Thyroid gland (tissue), 4 donors: ENCODE data around the gene MAL. TPM values are rescaled to one million over a fixed set of nuclear protein-coding genes. Genes with fewer than 3 reads are reported as not detected.
"Not testable (repeated sequence)": the region's sequence is repeated elsewhere in the genome, so short reads cannot be mapped to it uniquely, and the experiment has no call there.

ENCODE experiments used
- DNase-seq, 2 donors: peaks; one replicate each; pipeline ENCODE4 v3.0.0-alpha.2; 2019
- H3K27ac ChIP-seq, 3 donors: fragments of 200-600 bp; sonication (generic); 1 replicate in 2 of 3; 2 replicates in 1 of 3; pipeline ENCODE4 v1.5.1; 2016 to 2019; ENCODE audit warnings: mild to moderate bottlenecking in 1 of 3, moderate library complexity in 1 of 3
- H3K27me3 ChIP-seq: fragments of 200-600 bp; sonication (generic); one replicate; pipeline ENCODE4 v1.5.1; 2019
- H3K36me3 ChIP-seq, 2 donors: fragments of 200-600 bp; sonication (generic); one replicate each; pipeline ENCODE4 v1.5.1; 2016 to 2019
- H3K4me1 ChIP-seq, 2 donors: fragments of 200-600 bp; sonication (generic); one replicate each; pipeline ENCODE4 v1.5.1; 2017 to 2019
- H3K4me3 ChIP-seq, 3 donors: fragments of 200-600 bp; sonication (generic); replicated peaks in 1 of 3; 1 replicate in 2 of 3; 2 replicates in 1 of 3; pipeline ENCODE4 v1.5.1; 2016; ENCODE audit warnings: mild to moderate bottlenecking in 1 of 3
- H3K9me3 ChIP-seq: fragments of 200-600 bp; sonication (generic); one replicate; pipeline ENCODE4 v1.5.1; 2017
- POLR2A ChIP-seq, 2 donors: fragments of 450-650 bp; IDR thresholded peaks; one replicate each; pipeline ENCODE4 v1.6.1; 2017; ENCODE audit warnings: antibody characterized with exemption in 2 of 2, mild to moderate bottlenecking in 2 of 2, moderate library complexity in 1 of 2
- WGBS, 2 donors: methylation state at CpG; one replicate each; pipeline ENCODE4 v1.1.5; 2017; 5-methylcytosine and 5-hydroxymethylcytosine counted together
- intact Hi-C: fragments of 100-400 bp; cut with DNase I; formaldehyde crosslinking; loops from one replicate; pipeline ENCODE4 v1.15.1; 2023
- total RNA-seq, 4 donors: library from RNA; depleted of rRNA; stranded (reverse); fragments of >200 nt; gene quantifications; one replicate each; pipeline ENCODE4 v1.2.3, GENCODE V29; 2016
- TF ChIP-seq, protein P1 (sequence below), 6 experiments: fragments of 200-600 bp in 3 of 6; fragments of 450-650 bp in 3 of 6; sonication (generic) in 3 of 6; IDR thresholded peaks; one replicate each; pipeline ENCODE4 v1.5.1; 2016 to 2019; ENCODE audit warnings: antibody characterized with exemption in 6 of 6, mild to moderate bottlenecking in 2 of 6, inconsistent platforms in 1 of 6, moderate library complexity in 1 of 6

The MAL gene
- total RNA-seq, 4 donors from 2014 or later = 5.6 to 19.3 (median 13.3) TPM

GRCh38 chr2:95082477-95082876, 57.0 kb downstream of the MAL start:
- TF ChIP-seq, protein P1, sequence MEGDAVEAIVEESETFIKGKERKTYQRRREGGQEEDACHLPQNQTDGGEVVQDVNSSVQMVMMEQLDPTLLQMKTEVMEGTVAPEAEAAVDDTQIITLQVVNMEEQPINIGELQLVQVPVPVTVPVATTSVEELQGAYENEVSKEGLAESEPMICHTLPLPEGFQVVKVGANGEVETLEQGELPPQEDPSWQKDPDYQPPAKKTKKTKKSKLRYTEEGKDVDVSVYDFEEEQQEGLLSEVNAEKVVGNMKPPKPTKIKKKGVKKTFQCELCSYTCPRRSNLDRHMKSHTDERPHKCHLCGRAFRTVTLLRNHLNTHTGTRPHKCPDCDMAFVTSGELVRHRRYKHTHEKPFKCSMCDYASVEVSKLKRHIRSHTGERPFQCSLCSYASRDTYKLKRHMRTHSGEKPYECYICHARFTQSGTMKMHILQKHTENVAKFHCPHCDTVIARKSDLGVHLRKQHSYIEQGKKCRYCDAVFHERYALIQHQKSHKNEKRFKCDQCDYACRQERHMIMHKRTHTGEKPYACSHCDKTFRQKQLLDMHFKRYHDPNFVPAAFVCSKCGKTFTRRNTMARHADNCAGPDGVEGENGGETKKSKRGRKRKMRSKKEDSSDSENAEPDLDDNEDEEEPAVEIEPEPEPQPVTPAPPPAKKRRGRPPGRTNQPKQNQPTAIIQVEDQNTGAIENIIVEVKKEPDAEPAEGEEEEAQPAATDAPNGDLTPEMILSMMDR (IDR thresholded peaks at IDR 0.05) = no peak
- no peak for TF ChIP-seq POLR2A (IDR thresholded peaks at IDR 0.05)
- 93 to 97% methylated on average over 2 of the region's 2 CpGs for WGBS, 2 donors
- Histone ChIP-seq H3K27me3 (no peaks in the 10 kb centered on the region), H3K27ac (no peak overlapping the region), H3K4me1 (no peaks in the 10 kb centered on the region), H3K4me3 (no peak overlapping the region), H3K36me3 (peaks cover 7 to 25% of the 10 kb centered on the region in 2 donors), H3K9me3 (no peaks in the 10 kb centered on the region)
- no peak for DNase-seq
- intact Hi-C loops = no loop called here

DNA sequence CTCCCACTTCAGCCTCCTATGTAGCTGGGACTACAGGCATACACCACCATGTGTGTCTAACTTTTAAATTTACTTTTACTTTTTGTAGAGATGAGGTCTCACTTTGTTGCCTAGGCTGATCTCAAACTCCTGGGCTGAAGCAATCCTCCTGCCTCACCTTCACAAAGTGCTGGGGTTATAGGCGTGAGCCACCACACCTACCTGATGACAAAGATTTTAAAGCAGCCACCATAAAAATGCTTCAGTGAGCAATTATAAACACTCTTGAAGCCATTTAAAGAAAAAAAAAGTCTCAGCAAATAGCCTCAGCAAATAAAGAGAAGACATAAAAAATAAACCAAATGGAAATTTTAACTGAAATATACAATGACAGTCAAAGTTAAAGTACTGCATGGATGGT, 60.5 kb downstream of the MAL start:
- no peaks in the 10 kb centered on the region for H3K4me1 ChIP-seq
- DNase-seq = no peak
- intact Hi-C loops = no loop called here
- 100% methylated on average over 1 of the region's 1 CpG for WGBS, 2 donors
- H3K36me3 ChIP-seq = peaks cover 21 to 43% of the 10 kb centered on the region in 2 donors
- no peak overlapping the region for H3K27ac ChIP-seq
- no peaks in the 10 kb centered on the region for H3K27me3 ChIP-seq
- no peaks in the 10 kb centered on the region for H3K9me3 ChIP-seq
- TF ChIP-seq, protein P1 (IDR thresholded peaks at IDR 0.05) = no peak
- no peak for TF ChIP-seq POLR2A (IDR thresholded peaks at IDR 0.05)
- H3K4me3 ChIP-seq = no peak overlapping the region

- no peaks in the 10 kb centered on the region for H3K9me3 ChIP-seq
- H3K4me1 ChIP-seq = no peaks in the 10 kb centered on the region
- intact Hi-C loops = no loop called here
- DNase-seq = no peak
- H3K27me3 ChIP-seq = no peaks in the 10 kb centered on the region
- no peak overlapping the region for H3K4me3 ChIP-seq
- peaks cover 32 to 44% of the 10 kb centered on the region in 2 donors for H3K36me3 ChIP-seq
- TF ChIP-seq, protein P1 (IDR thresholded peaks at IDR 0.05) = no peak
- no peak for TF ChIP-seq POLR2A (IDR thresholded peaks at IDR 0.05)
- no peak overlapping the region for H3K27ac ChIP-seq
- WGBS, 2 donors = 95 to 98% methylated on average over 5 of the region's 5 CpGs
These were observed 61.9 kb downstream of the MAL start for GRCh38 chr2:95087379-95087778.

- Histone ChIP-seq H3K36me3 (peaks cover 31 to 41% of the 10 kb centered on the region in 2 donors), H3K27me3 (no peaks in the 10 kb centered on the region), H3K9me3 (no peaks in the 10 kb centered on the region), H3K27ac (no peak overlapping the region), H3K4me1 (no peaks in the 10 kb centered on the region), H3K4me3 (no peak overlapping the region)
- intact Hi-C loops = no loop called here
- no peak for DNase-seq
- WGBS, 2 donors = 93 to 94% methylated on average over 6 of the region's 6 CpGs
- TF ChIP-seq, protein P1 (IDR thresholded peaks at IDR 0.05) = no peak
- TF ChIP-seq POLR2A (IDR thresholded peaks at IDR 0.05) = no peak
These were observed 66.5 kb downstream of the MAL start for GRCh38 chr2:95091885-95092555.

DNA sequence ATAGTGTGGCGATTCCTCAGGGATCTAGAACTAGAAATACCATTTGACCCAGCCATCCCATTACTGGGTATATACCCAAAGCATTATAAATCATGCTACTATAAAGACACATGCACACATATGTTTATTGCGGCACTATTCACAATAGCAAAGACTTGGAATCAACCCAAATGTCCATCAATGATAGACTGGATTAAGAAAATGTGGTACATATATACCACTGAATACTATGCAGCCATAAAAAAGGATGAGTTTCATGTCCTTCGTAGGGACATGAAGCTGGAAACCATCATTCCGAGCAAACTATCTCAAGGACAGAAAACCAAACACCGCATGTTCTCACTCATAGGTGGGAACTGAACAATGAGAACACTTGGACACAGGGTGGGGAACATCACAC, 72.8 kb downstream of the MAL start:
- peaks cover 26 to 29% of the 10 kb centered on the region in 2 donors for H3K36me3 ChIP-seq
- 97 to 98% methylated on average over 5 of the region's 5 CpGs for WGBS, 2 donors
- H3K4me1 ChIP-seq, DNase-seq, H3K27me3 ChIP-seq, intact Hi-C loops, H3K9me3 ChIP-seq, H3K27ac ChIP-seq, H3K4me3 ChIP-seq: not testable (repeated sequence)
